ENCODE data around the gene PAK5. TPM values are rescaled to one million over a fixed set of nuclear protein-coding genes. Genes with fewer than 3 reads are reported as not detected.

Gene PAK5
- total RNA-seq, 1 donor = not detected

DNA sequence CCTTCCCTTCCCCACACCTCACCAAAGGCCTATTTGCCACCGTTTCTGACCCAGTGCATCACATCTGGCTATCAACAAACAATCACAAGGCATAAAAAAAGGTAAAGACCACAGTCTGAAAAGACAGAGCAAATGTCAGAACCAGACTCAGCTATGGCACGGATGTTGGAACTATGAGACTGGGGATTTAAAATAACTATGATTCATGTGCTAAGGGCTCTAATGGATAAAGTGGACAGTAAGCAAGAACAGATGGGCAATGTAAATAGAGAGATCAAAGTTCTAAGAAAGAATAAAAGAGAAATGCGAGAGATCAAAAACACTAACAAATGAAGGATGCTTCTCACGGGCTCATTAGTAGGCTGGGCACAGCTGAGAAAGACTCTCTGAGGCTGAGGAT lies 225.0 kb downstream of the PAK5 start:
- no peak for DNase-seq (ENCODE audit: low read depth)
- H3K4me3 ChIP-seq (ENCODE audit: low read depth, low read length) = no peak overlapping the region
- TF ChIP-seq, protein P1, sequence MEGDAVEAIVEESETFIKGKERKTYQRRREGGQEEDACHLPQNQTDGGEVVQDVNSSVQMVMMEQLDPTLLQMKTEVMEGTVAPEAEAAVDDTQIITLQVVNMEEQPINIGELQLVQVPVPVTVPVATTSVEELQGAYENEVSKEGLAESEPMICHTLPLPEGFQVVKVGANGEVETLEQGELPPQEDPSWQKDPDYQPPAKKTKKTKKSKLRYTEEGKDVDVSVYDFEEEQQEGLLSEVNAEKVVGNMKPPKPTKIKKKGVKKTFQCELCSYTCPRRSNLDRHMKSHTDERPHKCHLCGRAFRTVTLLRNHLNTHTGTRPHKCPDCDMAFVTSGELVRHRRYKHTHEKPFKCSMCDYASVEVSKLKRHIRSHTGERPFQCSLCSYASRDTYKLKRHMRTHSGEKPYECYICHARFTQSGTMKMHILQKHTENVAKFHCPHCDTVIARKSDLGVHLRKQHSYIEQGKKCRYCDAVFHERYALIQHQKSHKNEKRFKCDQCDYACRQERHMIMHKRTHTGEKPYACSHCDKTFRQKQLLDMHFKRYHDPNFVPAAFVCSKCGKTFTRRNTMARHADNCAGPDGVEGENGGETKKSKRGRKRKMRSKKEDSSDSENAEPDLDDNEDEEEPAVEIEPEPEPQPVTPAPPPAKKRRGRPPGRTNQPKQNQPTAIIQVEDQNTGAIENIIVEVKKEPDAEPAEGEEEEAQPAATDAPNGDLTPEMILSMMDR (IDR thresholded peaks at IDR 0.05; ENCODE audit: insufficient read depth, low read length) = no peak

DNA sequence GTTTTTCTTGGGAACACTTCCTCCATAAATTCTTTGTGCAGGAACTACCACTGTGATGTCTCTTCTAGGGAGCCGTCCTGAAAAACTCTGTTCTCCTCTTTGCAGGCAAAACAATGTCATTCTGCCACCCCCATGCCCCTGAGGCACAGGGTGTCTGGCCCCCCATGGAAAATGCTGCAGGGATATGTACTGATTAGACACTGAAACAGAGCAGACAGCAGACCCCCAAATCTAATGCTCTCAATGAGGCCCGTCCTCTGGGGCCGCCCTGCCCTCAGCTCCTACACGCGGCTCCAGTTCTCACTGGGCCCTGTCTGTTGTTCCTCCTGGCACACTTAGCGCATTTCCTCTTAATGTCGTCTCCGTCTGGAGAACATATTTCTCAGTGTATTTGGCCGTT lies 227.0 kb downstream of the PAK5 start:
- TF ChIP-seq, protein P1 (IDR thresholded peaks at IDR 0.05; ENCODE audit: insufficient read depth, low read length) = no peak
- no peak for DNase-seq (ENCODE audit: low read depth)
- H3K4me3 ChIP-seq (ENCODE audit: low read depth, low read length) = no peak overlapping the region

DNA sequence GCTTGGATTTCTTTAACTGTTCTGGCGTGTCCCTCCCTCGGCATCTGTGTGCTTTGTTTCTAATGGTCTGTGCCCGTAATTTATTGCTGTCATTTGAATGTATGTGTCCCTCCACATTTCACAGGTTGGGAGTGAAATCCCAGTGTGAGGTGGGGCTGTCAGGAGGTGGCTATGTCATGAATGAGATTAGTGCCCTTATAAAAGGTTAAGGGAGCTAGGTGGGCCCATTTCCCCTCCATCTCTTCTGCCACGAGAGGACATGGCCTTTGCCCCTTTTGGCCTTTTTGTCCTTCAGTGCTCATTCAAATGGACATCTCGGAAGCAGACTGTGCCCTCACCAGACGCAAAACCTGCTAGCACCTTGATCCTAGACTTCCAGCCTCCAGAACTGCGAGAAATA lies 228.2 kb downstream of the PAK5 start:
- DNase-seq (ENCODE audit: low read depth) = no peak
- no peak overlapping the region for H3K4me3 ChIP-seq (ENCODE audit: low read depth, low read length)
- TF ChIP-seq, protein P1 (IDR thresholded peaks at IDR 0.05; ENCODE audit: insufficient read depth, low read length) = no peak

DNA sequence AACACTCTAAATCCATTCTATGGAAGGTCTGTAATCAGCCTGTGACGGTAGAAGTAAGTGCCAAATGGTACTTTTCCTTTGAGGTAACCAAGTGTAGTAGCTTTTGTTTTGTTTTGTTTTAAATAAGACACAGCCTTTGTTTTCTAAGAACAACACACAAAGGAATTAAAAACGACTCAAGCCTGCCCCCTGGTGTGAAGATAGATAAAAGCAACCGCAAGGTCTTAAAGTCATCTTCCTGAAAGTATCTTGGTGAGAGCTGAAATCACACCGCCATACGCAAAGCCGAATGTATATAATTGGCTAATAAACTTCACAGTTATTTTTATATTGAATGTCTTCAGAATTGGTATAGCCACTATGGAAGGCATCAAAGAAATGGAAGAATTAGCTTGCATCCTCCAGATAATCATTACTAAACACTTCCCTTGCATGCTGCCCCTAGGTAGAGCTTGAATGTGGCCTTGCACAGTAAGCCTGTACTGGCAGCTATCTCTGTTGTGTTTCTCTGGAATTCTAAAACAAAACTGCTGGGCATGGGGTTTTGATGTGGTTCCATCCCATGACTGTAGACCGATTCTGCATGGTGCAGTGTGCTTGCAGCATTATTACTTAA lies 228.9 kb downstream of the PAK5 start:
- TF ChIP-seq, protein P1 (IDR thresholded peaks at IDR 0.05; ENCODE audit: insufficient read depth, low read length) = peak; percentile 59
- peak; percentile 82 for DNase-seq (ENCODE audit: low read depth)
- no peak overlapping the region for H3K4me3 ChIP-seq (ENCODE audit: low read depth, low read length)

DNA sequence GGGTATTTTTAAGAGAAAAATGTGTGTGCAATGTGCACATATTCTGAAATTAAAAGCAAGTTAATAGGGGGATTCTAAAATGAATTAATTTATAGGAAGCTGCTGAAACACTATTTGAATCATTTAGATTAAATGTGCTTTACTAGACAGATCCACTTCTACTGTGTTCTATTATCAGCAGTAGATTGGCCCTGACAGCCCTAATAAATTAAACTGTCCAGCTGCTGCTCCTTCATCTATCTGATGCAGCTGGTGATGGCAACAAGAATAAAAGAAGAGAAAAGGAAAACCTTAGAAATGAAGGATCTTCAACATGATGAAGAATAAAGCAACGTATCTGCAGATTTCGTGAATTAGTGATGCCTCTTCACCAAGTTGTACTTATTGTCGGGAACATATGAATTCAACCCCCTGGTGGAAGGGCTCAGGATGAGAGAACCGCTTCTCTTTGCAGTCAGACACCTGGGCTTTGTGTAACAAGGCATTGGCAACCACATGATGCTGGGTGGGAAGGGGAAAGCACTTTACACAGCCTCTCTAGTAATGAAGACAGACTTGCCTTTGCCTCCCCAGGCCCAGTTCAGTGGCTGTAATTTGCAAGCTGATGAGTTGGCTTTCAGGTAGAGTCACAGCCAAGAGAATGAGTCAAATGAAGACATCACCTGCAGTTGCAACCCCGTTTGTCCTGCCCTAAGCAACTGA lies 230.1 kb downstream of the PAK5 start:
- H3K4me3 ChIP-seq (ENCODE audit: low read depth, low read length) = no peak overlapping the region
- TF ChIP-seq, protein P1 (IDR thresholded peaks at IDR 0.05; ENCODE audit: insufficient read depth, low read length) = no peak

DNA sequence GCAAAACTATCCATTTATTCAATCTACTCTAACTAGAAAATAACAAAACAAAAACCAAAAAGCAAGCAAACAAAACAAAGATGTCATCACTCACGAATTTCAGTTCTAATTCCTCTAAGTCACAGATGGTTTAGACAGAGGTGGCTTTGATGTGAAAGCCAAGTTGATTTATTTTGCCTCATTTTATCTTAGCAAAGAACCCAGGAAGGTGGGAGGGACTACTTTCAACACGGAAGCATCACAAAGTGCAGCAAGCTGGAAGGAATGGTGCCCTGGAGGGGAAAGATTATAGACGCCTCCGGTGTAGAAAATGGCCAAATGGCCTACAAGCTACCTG lies 236.1 kb downstream of the PAK5 start:
- no peak overlapping the region for H3K4me3 ChIP-seq (ENCODE audit: low read depth, low read length)
- TF ChIP-seq, protein P1 (IDR thresholded peaks at IDR 0.05; ENCODE audit: insufficient read depth, low read length) = no peak
- DNase-seq (ENCODE audit: low read depth) = no peak

More for the DNA sequence above, 230.1 kb downstream of the PAK5 start:
- DNase-seq (ENCODE audit: low read depth) = no peak

Data from fibroblast of the aortic adventitia (primary cell).